ENCODE data around the gene CCDC83.

DNA sequence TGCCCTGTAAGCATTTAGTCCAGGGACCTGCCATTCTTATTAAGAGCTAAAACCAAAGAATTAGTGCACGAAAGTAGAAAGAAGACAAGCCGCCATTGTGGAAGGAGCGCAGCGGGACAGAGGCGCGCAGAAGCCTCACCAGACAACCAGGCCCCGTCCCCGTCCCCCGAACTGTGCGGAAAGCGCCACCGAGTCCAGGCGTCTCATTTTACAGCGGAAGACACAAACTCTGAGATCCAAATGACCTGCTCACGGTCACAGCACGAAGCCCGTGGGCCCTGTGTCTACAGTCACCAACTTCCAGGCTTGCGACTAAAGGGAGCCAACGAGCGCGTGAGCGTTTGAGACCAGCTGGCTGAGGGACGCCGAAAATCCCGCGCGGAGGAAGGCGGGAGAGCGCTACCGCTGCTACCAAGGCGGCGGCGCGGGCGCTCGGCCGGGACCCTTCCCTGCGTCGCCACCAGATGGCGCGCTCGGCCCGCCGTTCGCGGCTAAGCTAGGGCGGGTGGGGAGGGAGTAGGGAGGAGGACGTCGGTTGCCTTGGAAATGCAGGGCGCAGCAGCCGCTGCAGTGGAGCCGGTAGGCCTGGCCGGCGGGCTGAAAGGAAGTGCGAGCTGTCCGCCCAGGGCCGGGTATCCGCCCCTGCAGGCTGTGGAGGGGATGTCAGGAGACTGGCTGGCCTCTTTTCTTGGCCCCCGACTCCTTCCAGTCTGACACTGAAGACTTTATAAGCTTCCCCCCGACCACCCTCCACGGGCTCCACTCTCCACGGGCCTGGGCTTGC lies 434 bp upstream of the CCDC83 start:
- no peak for TF ChIP-seq POLR2A (IDR thresholded peaks at IDR 0.05)
- TF ChIP-seq, protein P1, sequence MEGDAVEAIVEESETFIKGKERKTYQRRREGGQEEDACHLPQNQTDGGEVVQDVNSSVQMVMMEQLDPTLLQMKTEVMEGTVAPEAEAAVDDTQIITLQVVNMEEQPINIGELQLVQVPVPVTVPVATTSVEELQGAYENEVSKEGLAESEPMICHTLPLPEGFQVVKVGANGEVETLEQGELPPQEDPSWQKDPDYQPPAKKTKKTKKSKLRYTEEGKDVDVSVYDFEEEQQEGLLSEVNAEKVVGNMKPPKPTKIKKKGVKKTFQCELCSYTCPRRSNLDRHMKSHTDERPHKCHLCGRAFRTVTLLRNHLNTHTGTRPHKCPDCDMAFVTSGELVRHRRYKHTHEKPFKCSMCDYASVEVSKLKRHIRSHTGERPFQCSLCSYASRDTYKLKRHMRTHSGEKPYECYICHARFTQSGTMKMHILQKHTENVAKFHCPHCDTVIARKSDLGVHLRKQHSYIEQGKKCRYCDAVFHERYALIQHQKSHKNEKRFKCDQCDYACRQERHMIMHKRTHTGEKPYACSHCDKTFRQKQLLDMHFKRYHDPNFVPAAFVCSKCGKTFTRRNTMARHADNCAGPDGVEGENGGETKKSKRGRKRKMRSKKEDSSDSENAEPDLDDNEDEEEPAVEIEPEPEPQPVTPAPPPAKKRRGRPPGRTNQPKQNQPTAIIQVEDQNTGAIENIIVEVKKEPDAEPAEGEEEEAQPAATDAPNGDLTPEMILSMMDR (IDR thresholded peaks at IDR 0.05), result peak; percentile 96 to 99 (median 97)
